ENCODE results near the gene PAIP1. TPM values are rescaled to one million over a fixed set of nuclear protein-coding genes. Genes with fewer than 3 reads are reported as not detected.
A peak's percentile ranks its signal among the peaks of the same experiment; 100 is the strongest.
"Not testable (repeated sequence)": the region's sequence is repeated elsewhere in the genome, so short reads cannot be mapped to it uniquely, and the experiment has no call there.

Gene PAIP1
- polyA plus RNA-seq, result 69.3 TPM
- long read RNA-seq, donor 1, transcript PAIP1-201 (11 exons, 2,782 nt), result major isoform, 9 of 13 reads
- long read RNA-seq, donor 1, partial matches to known transcripts, result 0 of 13 reads
- long read RNA-seq, donor 1, other reads (novel, unspliced or antisense), result 0 of 13 reads
- long read RNA-seq, donor 2, transcript PAIP1-201 (11 exons, 2,782 nt), result major isoform, 22 of 39 reads
- long read RNA-seq, donor 2, transcript PAIP1-203 (11 exons, 1,734 nt), result minor isoform, 16 of 39 reads
- long read RNA-seq, donor 2, partial matches to known transcripts, result 0 of 39 reads
- long read RNA-seq, donor 2, other reads (novel, unspliced or antisense), result 0 of 39 reads
- long read RNA-seq, donor 3, transcript PAIP1-203 (11 exons, 1,734 nt), result minor isoform, 13 of 37 reads
- long read RNA-seq, donor 3, transcript PAIP1-201 (11 exons, 2,782 nt), result major isoform, 23 of 37 reads
- long read RNA-seq, donor 3, partial matches to known transcripts, result 0 of 37 reads
- long read RNA-seq, donor 3, other reads (novel, unspliced or antisense), result 0 of 37 reads
- long read RNA-seq, donor 4, partial matches to known transcripts, result 0 of 6 reads
- long read RNA-seq, donor 4, other reads (novel, unspliced or antisense), result 0 of 6 reads
- long read RNA-seq, donor 5, transcript PAIP1-201 (11 exons, 2,782 nt), result major isoform, 10 of 19 reads
- long read RNA-seq, donor 5, transcript PAIP1-203 (11 exons, 1,734 nt), result minor isoform, 9 of 19 reads
- long read RNA-seq, donor 5, partial matches to known transcripts, result 0 of 19 reads
- long read RNA-seq, donor 5, other reads (novel, unspliced or antisense), result 0 of 19 reads
- long read RNA-seq, donor 6, transcript PAIP1-203 (11 exons, 1,734 nt), result minor isoform, 10 of 28 reads
- long read RNA-seq, donor 6, transcript PAIP1-201 (11 exons, 2,782 nt), result major isoform, 18 of 28 reads
- long read RNA-seq, donor 6, partial matches to known transcripts, result 0 of 28 reads
- long read RNA-seq, donor 6, other reads (novel, unspliced or antisense), result 0 of 28 reads
- long read RNA-seq, donor 7, transcript PAIP1-201 (11 exons, 2,782 nt), result major isoform, 12 of 15 reads
- long read RNA-seq, donor 7, partial matches to known transcripts, result 0 of 15 reads
- long read RNA-seq, donor 7, other reads (novel, unspliced or antisense), result 0 of 15 reads
- long read RNA-seq, donor 8, transcript PAIP1-203 (11 exons, 1,734 nt), result minor isoform, 19 of 73 reads
- long read RNA-seq, donor 8, transcript PAIP1-201 (11 exons, 2,782 nt), result major isoform, 22 of 73 reads
- long read RNA-seq, donor 8, partial matches to known transcripts, result 31 of 73 reads
- long read RNA-seq, donor 8, other reads (novel, unspliced or antisense), result 0 of 73 reads
- long read RNA-seq, donor 9, transcript PAIP1-201 (11 exons, 2,782 nt), result major isoform, 15 of 28 reads
- long read RNA-seq, donor 9, transcript PAIP1-203 (11 exons, 1,734 nt), result minor isoform, 11 of 28 reads
- long read RNA-seq, donor 9, partial matches to known transcripts, result 0 of 28 reads
- long read RNA-seq, donor 9, other reads (novel, unspliced or antisense), result 0 of 28 reads
- long read RNA-seq, donor 10, transcript PAIP1-203 (11 exons, 1,734 nt), result minor isoform, 13 of 50 reads
- long read RNA-seq, donor 10, transcript PAIP1-201 (11 exons, 2,782 nt), result major isoform, 29 of 50 reads
- long read RNA-seq, donor 10, partial matches to known transcripts, result 5 of 50 reads
- long read RNA-seq, donor 10, other reads (novel, unspliced or antisense), result 0 of 50 reads
- long read RNA-seq, donor 11, transcript PAIP1-201 (11 exons, 2,782 nt), result major isoform, 17 of 26 reads
- long read RNA-seq, donor 11, transcript PAIP1-203 (11 exons, 1,734 nt), result minor isoform, 9 of 26 reads
- long read RNA-seq, donor 11, partial matches to known transcripts, result 0 of 26 reads
- long read RNA-seq, donor 11, other reads (novel, unspliced or antisense), result 0 of 26 reads

- peak within 1 kb of the TSS; percentile 72 for H3K4me3 ChIP-seq (ENCODE audit: low read length)
- no peaks in the 10 kb centered on the region for H3K27me3 ChIP-seq (ENCODE audit: control insufficient read depth, insufficient read depth, low read length)
- H3K27ac ChIP-seq (ENCODE audit: low read length), result peak within 1 kb of the TSS; percentile 89
- peak; percentile 80 to 95 for DNase-seq
- H3K4me1 ChIP-seq (ENCODE audit: control insufficient read depth, insufficient read depth, low read length), result peaks cover 7% of the 10 kb centered on the region
- WGBS (ENCODE audit: insufficient coverage, low lambda C conversion rate), result no CpG with 5 or more reads among the region's 79 CpGs
- no peaks in the 10 kb centered on the region for H3K9me3 ChIP-seq (ENCODE audit: control insufficient read depth, low read depth, low read length)
- peaks cover 21% of the 10 kb centered on the region for H3K36me3 ChIP-seq (ENCODE audit: control insufficient read depth, insufficient read depth, low read length)
These were observed at the start of gene PAIP1 for GRCh38 chr5:43556857-43557542. Gene PAIP1, minus strand, starts transcription at chr5:43557077. Its CDS starts 231 bp downstream, at chr5:43556846.

GRCh38 chr5:43606351-43606750, 49.5 kb upstream of the PAIP1 start:
- H3K27ac ChIP-seq (ENCODE audit: low read length), result no peak overlapping the region
- H3K9me3 ChIP-seq (ENCODE audit: control insufficient read depth, low read depth, low read length), result no peaks in the 10 kb centered on the region
- 93% methylated on average over 3 of the region's 3 CpGs for WGBS (ENCODE audit: insufficient coverage, low lambda C conversion rate)
- peaks cover 18% of the 10 kb centered on the region for H3K36me3 ChIP-seq (ENCODE audit: control insufficient read depth, insufficient read depth, low read length)
- peaks cover 3% of the 10 kb centered on the region for H3K4me1 ChIP-seq (ENCODE audit: control insufficient read depth, insufficient read depth, low read length)
- H3K27me3 ChIP-seq (ENCODE audit: control insufficient read depth, insufficient read depth, low read length), result no peaks in the 10 kb centered on the region
- no peak overlapping the region for H3K4me3 ChIP-seq (ENCODE audit: low read length)
- DNase-seq, result no peak

- no peak for DNase-seq
- peaks cover 3% of the 10 kb centered on the region for H3K4me1 ChIP-seq (ENCODE audit: control insufficient read depth, insufficient read depth, low read length)
- no peak overlapping the region for H3K4me3 ChIP-seq (ENCODE audit: low read length)
- no peaks in the 10 kb centered on the region for H3K9me3 ChIP-seq (ENCODE audit: control insufficient read depth, low read depth, low read length)
- no peak overlapping the region for H3K27ac ChIP-seq (ENCODE audit: low read length)
- WGBS (ENCODE audit: insufficient coverage, low lambda C conversion rate), result 100% methylated on average over 3 of the region's 4 CpGs
- H3K36me3 ChIP-seq (ENCODE audit: control insufficient read depth, insufficient read depth, low read length), result peaks cover 6% of the 10 kb centered on the region
- no peaks in the 10 kb centered on the region for H3K27me3 ChIP-seq (ENCODE audit: control insufficient read depth, insufficient read depth, low read length)
These were observed 47.8 kb upstream of the PAIP1 start for GRCh38 chr5:43604699-43605098.

- Histone ChIP-seq H3K4me1 (ENCODE audit: control insufficient read depth, insufficient read depth, low read length) (peaks cover 3% of the 10 kb centered on the region), H3K27me3 (ENCODE audit: control insufficient read depth, insufficient read depth, low read length) (no peaks in the 10 kb centered on the region), H3K4me3 (ENCODE audit: low read length) (peak overlapping the region; percentile 96), H3K9me3 (ENCODE audit: control insufficient read depth, low read depth, low read length) (no peaks in the 10 kb centered on the region), H3K27ac (ENCODE audit: low read length) (peak overlapping the region; percentile 35), H3K36me3 (ENCODE audit: control insufficient read depth, insufficient read depth, low read length) (no peaks in the 10 kb centered on the region)
- WGBS (ENCODE audit: insufficient coverage, low lambda C conversion rate), result 0% methylated on average over 1 of the region's 49 CpGs
- peak; percentile 31 to 76 for DNase-seq
These were observed 46.7 kb upstream of the PAIP1 start for GRCh38 chr5:43603344-43604217.

GRCh38 chr5:43602461-43603343, 45.8 kb upstream of the PAIP1 start, which contains the start of gene NNT:
Gene NNT, plus strand, starts transcription at chr5:43603180. Its CDS starts 6,016 bp downstream, at chr5:43609196.
- no CpG with 5 or more reads among the region's 60 CpGs for WGBS (ENCODE audit: insufficient coverage, low lambda C conversion rate)

GRCh38 chr5:43601454-43602260, 44.8 kb upstream of the PAIP1 start:
- Histone ChIP-seq H3K36me3 (ENCODE audit: control insufficient read depth, insufficient read depth, low read length) (no peaks in the 10 kb centered on the region), H3K4me1 (ENCODE audit: control insufficient read depth, insufficient read depth, low read length) (peaks cover 3% of the 10 kb centered on the region), H3K27ac (ENCODE audit: low read length) (peak overlapping the region; percentile 84), H3K9me3 (ENCODE audit: control insufficient read depth, low read depth, low read length) (no peaks in the 10 kb centered on the region), H3K4me3 (ENCODE audit: low read length) (peak overlapping the region; percentile 96), H3K27me3 (ENCODE audit: control insufficient read depth, insufficient read depth, low read length) (no peaks in the 10 kb centered on the region)
- peak; percentile 5 to 51 for DNase-seq
- WGBS (ENCODE audit: insufficient coverage, low lambda C conversion rate), result 75% methylated on average over 2 of the region's 8 CpGs

More at GRCh38 chr5:43602461-43603343, 45.8 kb upstream of the PAIP1 start, which contains the start of gene NNT:
- peak; percentile 48 to 84 for DNase-seq
- H3K4me3 ChIP-seq (ENCODE audit: low read length), result peak within 1 kb of the TSS; percentile 96
- peak within 1 kb of the TSS; percentile 84 for H3K27ac ChIP-seq (ENCODE audit: low read length)
- no peaks in the 10 kb centered on the region for H3K9me3 ChIP-seq (ENCODE audit: control insufficient read depth, low read depth, low read length)
- peaks cover 3% of the 10 kb centered on the region for H3K4me1 ChIP-seq (ENCODE audit: control insufficient read depth, insufficient read depth, low read length)
- no peaks in the 10 kb centered on the region for H3K36me3 ChIP-seq (ENCODE audit: control insufficient read depth, insufficient read depth, low read length)
- H3K27me3 ChIP-seq (ENCODE audit: control insufficient read depth, insufficient read depth, low read length), result no peaks in the 10 kb centered on the region

GRCh38 chr5:43598927-43599326, 42.0 kb upstream of the PAIP1 start:
- H3K4me3 ChIP-seq (ENCODE audit: low read length); H3K27me3 ChIP-seq (ENCODE audit: control insufficient read depth, insufficient read depth, low read length); H3K4me1 ChIP-seq (ENCODE audit: control insufficient read depth, insufficient read depth, low read length); H3K36me3 ChIP-seq (ENCODE audit: control insufficient read depth, insufficient read depth, low read length); DNase-seq; H3K27ac ChIP-seq (ENCODE audit: low read length); H3K9me3 ChIP-seq (ENCODE audit: control insufficient read depth, low read depth, low read length): not testable (repeated sequence)
- WGBS (ENCODE audit: insufficient coverage, low lambda C conversion rate), result no CpG with 5 or more reads among the region's 1 CpG

All from large intestine (tissue), 12 donors.